ENCODE results near the gene NCKAP5L. TPM values are rescaled to one million over a fixed set of nuclear protein-coding genes. Genes with fewer than 3 reads are reported as not detected.

Gene NCKAP5L
- total RNA-seq, 1 experiment from 2014 or later: 20.9 TPM

DNA sequence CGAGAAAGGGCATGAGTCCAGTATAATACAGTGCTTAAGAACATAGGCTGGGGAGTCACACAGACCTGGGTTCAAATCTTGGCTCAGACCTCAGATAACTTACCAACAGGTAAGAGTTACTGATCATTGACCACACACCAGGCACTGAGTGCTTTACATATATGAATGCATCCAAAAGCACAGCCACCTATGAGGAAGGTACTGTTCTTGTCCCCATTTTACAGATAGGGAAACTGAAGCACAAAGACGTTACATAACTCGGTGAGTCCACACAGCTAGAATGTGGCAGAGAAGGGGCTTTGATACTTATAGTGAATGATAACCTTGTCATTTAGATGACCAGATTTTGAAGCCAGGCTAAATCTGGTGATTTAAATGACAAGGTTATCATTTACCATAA is 47.9 kb upstream of the NCKAP5L start:
- Histone ChIP-seq H3K4me2 (no peak overlapping the region), H4K20me1 (ENCODE audit: insufficient read depth) (no peaks in the 10 kb centered on the region), H3K36me3 (ENCODE audit: low read depth) (no peaks in the 10 kb centered on the region), H3K79me2 (ENCODE audit: low read depth) (no peaks in the 10 kb centered on the region), H3K4me1 (replicated peaks; ENCODE audit: insufficient read depth) (no peaks in the 10 kb centered on the region), H2AFZ (no peak overlapping the region), H3F3A (ENCODE audit: insufficient read depth, low read depth) (peaks cover 12% of the 10 kb centered on the region), H3K9me3 (ENCODE audit: insufficient read depth, low read depth) (no peaks in the 10 kb centered on the region), H3K9me2 (ENCODE audit: insufficient read depth) (no peaks in the 10 kb centered on the region), H3K27me3 (ENCODE audit: insufficient read depth, low read depth) (no peaks in the 10 kb centered on the region), H3K27ac (no peak overlapping the region), H3K4me3 (no peak overlapping the region)
- no peak for DNase-seq
- ChIA-PET POLR2A (ENCODE audit: unreplicated experiment) (no interaction called here), CTCF (no interaction called here)
- no TSS peak for BruUV-seq (replicated peaks)
- intact Hi-C loops (cut with micrococcal nuclease; ENCODE audit: unreplicated experiment): no loop called here
- TF ChIP-seq CTCF (conservative IDR thresholded peaks at IDR 0.05) (no peak), EZH2 (IDR thresholded peaks at IDR 0.05; ENCODE audit: low read depth) (no peak)

GRCh38 chr12:49875115-49875720 is 47.0 kb upstream of the NCKAP5L start:
- H3K9me2 ChIP-seq (ENCODE audit: insufficient read depth): no peaks in the 10 kb centered on the region
- ChIA-PET CTCF (no interaction called here), POLR2A (ENCODE audit: unreplicated experiment) (no interaction called here)
- H3K27me3 ChIP-seq (ENCODE audit: insufficient read depth, low read depth): no peaks in the 10 kb centered on the region
- H4K20me1 ChIP-seq (ENCODE audit: insufficient read depth): no peaks in the 10 kb centered on the region
- H3K4me1 ChIP-seq (replicated peaks; ENCODE audit: insufficient read depth): no peaks in the 10 kb centered on the region
- H3K36me3 ChIP-seq (ENCODE audit: low read depth): no peaks in the 10 kb centered on the region
- H2AFZ ChIP-seq: no peak overlapping the region
- no peaks in the 10 kb centered on the region for H3K79me2 ChIP-seq (ENCODE audit: low read depth)
- BruUV-seq (replicated peaks): no TSS peak
- H3K4me2 ChIP-seq: no peak overlapping the region
- no peaks in the 10 kb centered on the region for H3K9me3 ChIP-seq (ENCODE audit: insufficient read depth, low read depth)
- TF ChIP-seq EZH2 (IDR thresholded peaks at IDR 0.05; ENCODE audit: low read depth): no peak
- no peak for TF ChIP-seq CTCF (conservative IDR thresholded peaks at IDR 0.05)
- H3K27ac ChIP-seq: no peak overlapping the region
- no peak for DNase-seq
- H3K4me3 ChIP-seq: no peak overlapping the region
- peaks cover 8% of the 10 kb centered on the region; the same call in 1 of the 2 replicates for H3F3A ChIP-seq (ENCODE audit: insufficient read depth, low read depth)
- intact Hi-C loops (cut with micrococcal nuclease; ENCODE audit: unreplicated experiment): no loop called here

DNA sequence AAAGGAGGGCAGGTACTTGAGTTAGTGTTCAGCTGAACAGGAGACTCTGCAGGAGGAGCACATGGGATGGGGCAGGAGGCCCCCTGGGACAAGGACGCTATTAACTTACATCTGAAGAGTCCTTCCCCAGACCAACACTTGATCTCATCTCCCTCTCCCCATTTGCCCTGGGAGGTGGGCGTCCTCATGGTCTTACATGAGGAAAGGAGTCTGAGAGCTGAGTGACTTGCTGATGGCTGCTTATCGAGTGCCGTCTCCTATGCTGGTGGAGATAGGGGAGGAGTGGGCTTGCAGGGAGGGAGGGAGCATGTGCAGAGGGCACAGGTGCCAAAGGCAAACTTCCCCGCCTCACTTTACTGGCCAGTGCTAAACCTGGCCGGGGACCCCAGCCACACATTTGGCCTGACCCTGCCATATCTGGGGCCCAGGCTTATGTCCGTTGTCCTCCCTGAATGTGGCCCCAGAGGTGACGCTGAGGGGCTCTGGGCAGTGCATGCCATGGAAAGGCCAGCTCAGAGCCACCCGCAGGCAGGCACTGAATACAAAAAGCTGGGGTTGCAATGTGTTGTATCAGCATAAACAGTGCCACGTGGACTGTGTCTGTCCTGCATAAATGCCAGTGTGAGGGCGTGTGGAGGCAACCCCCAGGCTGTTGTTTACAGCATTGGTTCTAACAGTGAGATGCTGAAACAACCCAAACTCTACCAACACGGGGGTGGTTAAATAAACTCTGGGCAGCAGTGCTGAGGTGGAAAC is 46.1 kb upstream of the NCKAP5L start:
- Histone ChIP-seq H4K20me1 (ENCODE audit: insufficient read depth) (no peaks in the 10 kb centered on the region), H3K9me2 (ENCODE audit: insufficient read depth) (no peaks in the 10 kb centered on the region), H3K79me2 (ENCODE audit: low read depth) (no peaks in the 10 kb centered on the region), H3K27ac (no peak overlapping the region), H2AFZ (no peak overlapping the region), H3F3A (ENCODE audit: insufficient read depth, low read depth) (peaks cover 5% of the 10 kb centered on the region; the same call in 1 of the 2 replicates), H3K4me2 (no peak overlapping the region), H3K36me3 (ENCODE audit: low read depth) (no peaks in the 10 kb centered on the region), H3K4me1 (replicated peaks; ENCODE audit: insufficient read depth) (peaks cover 8% of the 10 kb centered on the region; the same call in 1 of the 2 replicates), H3K4me3 (no peak overlapping the region), H3K9me3 (ENCODE audit: insufficient read depth, low read depth) (no peaks in the 10 kb centered on the region), H3K27me3 (ENCODE audit: insufficient read depth, low read depth) (no peaks in the 10 kb centered on the region)
- ChIA-PET POLR2A (ENCODE audit: unreplicated experiment) (no interaction called here), CTCF (no interaction called here)
- DNase-seq: no peak
- BruUV-seq (replicated peaks): no TSS peak
- TF ChIP-seq EZH2 (IDR thresholded peaks at IDR 0.05; ENCODE audit: low read depth) (no peak), CTCF (conservative IDR thresholded peaks at IDR 0.05) (no peak)
- intact Hi-C loops (cut with micrococcal nuclease; ENCODE audit: unreplicated experiment): no loop called here
